Sciatic nerve (tissue), 2 donors: Measurements from ENCODE around the gene RBMS3. TPM values are rescaled to one million over a fixed set of nuclear protein-coding genes. Genes with fewer than 3 reads are reported as not detected.
A peak's percentile ranks its signal among the peaks of the same experiment; 100 is the strongest.

Source experiments
- ATAC-seq: fragments of 200-7000 bp; cut with Tn5 transposase; one replicate; pipeline ENCODE4 v1.9.1; 2020; ENCODE audit warnings: mild to moderate bottlenecking, moderate library complexity
- DNase-seq: peaks from one replicate; pipeline ENCODE4 v3.0.0-alpha.2; 2020; ENCODE audit warnings: low spot score
- intact Hi-C: fragments of 100-400 bp; cut with DNase I; formaldehyde crosslinking; loops from one replicate; pipeline ENCODE4 v1.14.2; 2022
- total RNA-seq: library from RNA; stranded (reverse); fragmentation: NEBNext Ultra II Directional; extraction: Animal tissue kit (Norgen Biotek cat#: 25700); gene quantifications from one replicate; pipeline ENCODE4 v1.2.1, GENCODE V29; 2021
- donor health status: DM: no; HTN: no; CAD: no.
- donor health status: DM: no; HTN: no; CAD: no.

RBMS3 gene
- total RNA-seq, 1 donor from 2014 or later: 161 TPM

- intact Hi-C loops: no loop called here
- ATAC-seq (no peak), DNase-seq (no peak)
These were observed 9.4 kb upstream of the RBMS3 start for GRCh38 chr3:29271475-29271874.

GRCh38 chr3:29274667-29275066 lies 6.2 kb upstream of the RBMS3 start:
- no peak for ATAC-seq
- intact Hi-C loops: no loop called here
- DNase-seq: no peak

GRCh38 chr3:29275309-29275708 lies 5.6 kb upstream of the RBMS3 start:
- ATAC-seq (peak; percentile 78), DNase-seq (peak; percentile 60)
- intact Hi-C loops: no loop called here

GRCh38 chr3:29277249-29277648 lies 3.6 kb upstream of the RBMS3 start:
- no peak for ATAC-seq
- no peak for DNase-seq
- intact Hi-C loops: no loop called here

- no peak for ATAC-seq
- no peak for DNase-seq
- intact Hi-C loops: no loop called here
These were observed 1.6 kb upstream of the RBMS3 start for GRCh38 chr3:29279286-29279685.

- intact Hi-C loops: no loop called here
- ATAC-seq (peak; percentile 14), DNase-seq (no peak)
These were observed 1.1 kb upstream of the RBMS3 start for GRCh38 chr3:29279806-29280205.

- intact Hi-C loops: no loop called here
- no peak for DNase-seq
- no peak for ATAC-seq
These were observed 148 bp downstream of the RBMS3 start for GRCh38 chr3:29281094-29281343.

- DNase-seq (peak; percentile 59), ATAC-seq (peak; percentile 40)
- intact Hi-C loops: no loop called here
These were observed 722 bp downstream of the RBMS3 start for GRCh38 chr3:29281344-29282241.

GRCh38 chr3:29282427-29283230 lies 1.8 kb downstream of the RBMS3 start:
- DNase-seq: no peak
- no peak for ATAC-seq
- intact Hi-C loops: no loop called here

GRCh38 chr3:29283231-29284119 lies 2.6 kb downstream of the RBMS3 start:
- intact Hi-C loops: no loop called here
- no peak for DNase-seq

GRCh38 chr3:29284497-29284896 lies 3.6 kb downstream of the RBMS3 start:
- ATAC-seq (no peak), DNase-seq (no peak)
- intact Hi-C loops: no loop called here

More at GRCh38 chr3:29283231-29284119, 2.6 kb downstream of the RBMS3 start:
- ATAC-seq: no peak

GRCh38 chr3:29285471-29286071 lies 4.7 kb downstream of the RBMS3 start:
- DNase-seq (no peak), ATAC-seq (no peak)
- intact Hi-C loops: no loop called here

GRCh38 chr3:29286478-29287240 lies 5.8 kb downstream of the RBMS3 start:
- DNase-seq (no peak), ATAC-seq (no peak)
- intact Hi-C loops: no loop called here

GRCh38 chr3:29290596-29290995 lies 9.7 kb downstream of the RBMS3 start:
- no peak for DNase-seq
- intact Hi-C loops: no loop called here

GRCh38 chr3:29291260-29291981 lies 10.6 kb downstream of the RBMS3 start:
- intact Hi-C loops: no loop called here
- DNase-seq (no peak), ATAC-seq (peak; percentile 89)

More at GRCh38 chr3:29290596-29290995, 9.7 kb downstream of the RBMS3 start:
- ATAC-seq: no peak

GRCh38 chr3:29291982-29292363 lies 11.1 kb downstream of the RBMS3 start:
- DNase-seq (no peak), ATAC-seq (no peak)
- intact Hi-C loops: no loop called here

- intact Hi-C loops: no loop called here
- peak; percentile 40 for ATAC-seq
- no peak for DNase-seq
These were observed 12.6 kb downstream of the RBMS3 start for GRCh38 chr3:29293421-29293820.

GRCh38 chr3:29297998-29298397 lies 17.1 kb downstream of the RBMS3 start:
- DNase-seq (no peak), ATAC-seq (no peak)
- intact Hi-C loops: no loop called here
